H1 (cell line): ENCODE measurements around the gene NR1D2. TPM values are rescaled to one million over a fixed set of nuclear protein-coding genes. Genes with fewer than 3 reads are reported as not detected.

ENCODE experiments used
- CTCF ChIA-PET: fragments of 300-600 bp; sonication (Branson Sonifier 250); formaldehyde crosslinking; loops from one replicate; lab custom pipeline; 2021; ENCODE audit not compliant: partially characterized antibody; lab: Charles Lee
- POLR2A ChIA-PET: fragments of 300-600 bp; sonication (Branson Sonifier 250); formaldehyde crosslinking; loops from one replicate; lab custom pipeline; 2021; ENCODE audit warnings: inconsistent platforms; ENCODE audit not compliant: partially characterized antibody; lab: Charles Lee
- DNase-seq, 2 experiments: peaks; one replicate each; pipeline versions ENCODE4 v3.0.0 to v3.0.0-alpha.2; 2010 to 2022; ENCODE audit warnings: low spot score in 2 of 2, low read depth in 1 of 2, mixed read lengths in 1 of 2
- FAIRE-seq: peaks from 2 replicates; lab custom pipeline; 2011; peaks lifted over from hg19 to GRCh38; lab: Jason Lieb, UNC
- H2AFZ ChIP-seq: 2 replicates; pipeline ENCODE4 v1.8.1; 2012; ENCODE audit warnings: low read length, inconsistent platforms
- H2AK5ac ChIP-seq: 2 replicates; pipeline ENCODE4 v1.6.1; 2013; ENCODE audit warnings: low read depth, low read length
- H2BK120ac ChIP-seq: replicated peaks from 2 replicates; pipeline ENCODE3; 2013; ENCODE audit warnings: low read depth, low read length, inconsistent platforms
- H2BK12ac ChIP-seq: 2 replicates; pipeline ENCODE4 v1.6.1; 2013; ENCODE audit warnings: low read depth, low read length
- H2BK15ac ChIP-seq: 2 replicates; pipeline ENCODE4 v1.6.1; 2013; ENCODE audit warnings: low read length
- H2BK20ac ChIP-seq: 2 replicates; pipeline ENCODE4 v1.6.1; 2013; ENCODE audit warnings: low read length
- H2BK5ac ChIP-seq: 2 replicates; pipeline ENCODE4 v1.6.1; 2013; ENCODE audit warnings: low read depth, low read length
- H3K14ac ChIP-seq: 2 replicates; pipeline ENCODE4 v1.6.1; 2013; ENCODE audit warnings: inconsistent platforms; ENCODE audit not compliant: insufficient read length
- H3K18ac ChIP-seq: 2 replicates; pipeline ENCODE4 v1.6.1; 2013; ENCODE audit warnings: low read length; ENCODE audit errors: extremely low read depth
- H3K23ac ChIP-seq: 2 replicates; pipeline ENCODE4 v1.6.1; 2013; ENCODE audit warnings: inconsistent platforms; ENCODE audit not compliant: insufficient read length
- H3K23me2 ChIP-seq: 2 replicates; pipeline ENCODE4 v1.6.1; 2013; ENCODE audit warnings: low read depth, low read length
- H3K27ac ChIP-seq: 2 replicates; pipeline ENCODE4 v1.6.1; 2011; ENCODE audit warnings: low read depth, low read length, inconsistent platforms
- H3K27me3 ChIP-seq, 4 experiments: replicated peaks in 1 of 4; 1 replicate in 1 of 4; 2 replicates in 3 of 4; pipeline versions ENCODE4 v1.6.1 to v1.8.1; 2011 to 2013; ENCODE audit warnings: low read length in 3 of 4, mild to moderate bottlenecking in 3 of 4, inconsistent platforms in 2 of 4, mixed read lengths in 2 of 4, moderate library complexity in 1 of 4; ENCODE audit not compliant: control insufficient read depth in 3 of 4, insufficient read depth in 3 of 4; ENCODE audit errors: extremely low read depth in 1 of 4
- H3K36me3 ChIP-seq, 4 experiments: 2 replicates each; pipeline versions ENCODE4 v1.6.1 to v1.8.1; 2011 to 2013; ENCODE audit warnings: mild to moderate bottlenecking in 4 of 4, low read length in 3 of 4, moderate library complexity in 2 of 4, control low read depth in 1 of 4, inconsistent platforms in 1 of 4; ENCODE audit not compliant: insufficient read depth in 4 of 4, control insufficient read depth in 2 of 4
- H3K4ac ChIP-seq: replicated peaks from 2 replicates; pipeline ENCODE3; 2013; ENCODE audit warnings: low read length, low read depth, mixed read lengths, inconsistent platforms; ENCODE audit not compliant: insufficient read length
- H3K4me1 ChIP-seq, 4 experiments: replicated peaks in 1 of 4; 1 replicate in 1 of 4; 2 replicates in 3 of 4; pipeline versions ENCODE4 v1.6.1 to v1.8.1; 2011 to 2013; ENCODE audit warnings: low read length in 3 of 4, inconsistent platforms in 2 of 4, mixed read lengths in 1 of 4; ENCODE audit not compliant: insufficient read depth in 4 of 4, control insufficient read depth in 3 of 4
- H3K4me2 ChIP-seq, 2 experiments: 2 replicates each; pipeline versions ENCODE4 v1.6.1 to v1.8.1; 2011 to 2013; ENCODE audit warnings: low read depth in 2 of 2, low read length in 2 of 2, control low read depth in 1 of 2, inconsistent platforms in 1 of 2, mild to moderate bottlenecking in 1 of 2; ENCODE audit not compliant: insufficient read depth in 1 of 2
- H3K4me3 ChIP-seq, 4 experiments: fragments of 200-600, 300-600 bp in 1 of 4; sonication (generic), shearing (Covaris generic), sonication (Bioruptor Twin) in 1 of 4; 2 replicates each; pipeline versions ENCODE4 v1.5.1 to v1.8.1; 2011 to 2016; ENCODE audit warnings: low read length in 4 of 4, low read depth in 3 of 4, control low read depth in 2 of 4, inconsistent platforms in 2 of 4, mild to moderate bottlenecking in 2 of 4, mixed read lengths in 1 of 4, moderate library complexity in 1 of 4; ENCODE audit not compliant: insufficient read depth in 2 of 4; ENCODE audit errors: extremely low read depth in 1 of 4
- H3K56ac ChIP-seq: replicated peaks from 2 replicates; pipeline ENCODE3; 2013; ENCODE audit warnings: low read depth, mild to moderate bottlenecking, mixed read lengths, low read length, inconsistent platforms; ENCODE audit not compliant: insufficient read length
- H3K79me1 ChIP-seq: 2 replicates; pipeline ENCODE4 v1.6.1; 2013; ENCODE audit warnings: low read depth, low read length, control low read depth
- H3K79me2 ChIP-seq, 2 experiments: 2 replicates each; pipeline versions ENCODE4 v1.6.1 to v1.8.1; 2012 to 2013; ENCODE audit warnings: low read length in 2 of 2, mild to moderate bottlenecking in 2 of 2, inconsistent platforms in 1 of 2; ENCODE audit not compliant: insufficient read depth in 2 of 2, control insufficient read depth in 1 of 2
- H3K9ac ChIP-seq, 4 experiments: replicated peaks in 1 of 4; 1 replicate in 1 of 4; 2 replicates in 3 of 4; pipeline versions ENCODE4 v1.6.1 to v1.8.1; 2011 to 2013; ENCODE audit warnings: low read depth in 3 of 4, low read length in 3 of 4, control low read depth in 2 of 4, mild to moderate bottlenecking in 2 of 4, moderate library complexity in 2 of 4, inconsistent platforms in 1 of 4; ENCODE audit errors: extremely low read depth in 1 of 4
- H3K9me3 ChIP-seq, 2 experiments: 2 replicates each; pipeline versions ENCODE4 v1.6.1 to v1.8.1; 2012 to 2013; ENCODE audit warnings: mild to moderate bottlenecking in 2 of 2, moderate library complexity in 2 of 2, control low read depth in 1 of 2, inconsistent platforms in 1 of 2, low read depth in 1 of 2, low read length in 1 of 2, mixed read lengths in 1 of 2; ENCODE audit not compliant: insufficient read depth in 2 of 2
- H4K20me1 ChIP-seq, 2 experiments: replicated peaks in 1 of 2; 2 replicates each; pipeline versions ENCODE3 to v1.8.1; 2011 to 2013; ENCODE audit warnings: inconsistent platforms in 2 of 2, low read length in 2 of 2, mild to moderate bottlenecking in 1 of 2; ENCODE audit not compliant: insufficient read depth in 2 of 2, control insufficient read depth in 1 of 2
- H4K5ac ChIP-seq: 2 replicates; pipeline ENCODE4 v1.6.1; 2013; ENCODE audit warnings: low read length, low read depth, mixed read lengths, inconsistent platforms; ENCODE audit not compliant: insufficient read length
- H4K8ac ChIP-seq: 2 replicates; pipeline ENCODE4 v1.8.0; 2013; ENCODE audit warnings: mild to moderate bottlenecking, moderate library complexity, low read length, inconsistent platforms; ENCODE audit not compliant: insufficient read depth; ENCODE audit errors: extremely low read depth
- H4K91ac ChIP-seq: replicated peaks from 2 replicates; pipeline ENCODE3; 2013; ENCODE audit warnings: low read length, mixed read lengths, inconsistent platforms; ENCODE audit not compliant: insufficient read length
- ASH2L ChIP-seq: fragments of 200-600, 300-600 bp; sonication (generic); IDR thresholded peaks from one replicate; pipeline ENCODE4 v1.7.1; 2017; ENCODE audit warnings: low read length
- CBX5 ChIP-seq: fragments of 300-800, 300-1000 bp; sonication (generic); IDR thresholded peaks from 2 replicates; pipeline ENCODE4 v1.7.1; 2016; ENCODE audit warnings: antibody characterized with exemption, low read length, low read depth
- CBX8 ChIP-seq: fragments of 300-800, 300-1000 bp; sonication (generic); IDR thresholded peaks from 2 replicates; pipeline ENCODE4 v1.7.1; 2016; ENCODE audit warnings: low read depth, low read length, borderline replicate concordance
- CEBPB ChIP-seq: IDR thresholded peaks from 2 replicates; pipeline ENCODE4 v1.6.1; 2012; ENCODE audit warnings: low read depth, low read length
- EP300 ChIP-seq, 2 experiments: IDR thresholded peaks; 1 replicate in 1 of 2; 2 replicates in 1 of 2; pipeline ENCODE4 v1.6.1; 2011 to 2012; ENCODE audit warnings: low read depth in 2 of 2, low read length in 2 of 2, mild to moderate bottlenecking in 2 of 2, borderline replicate concordance in 1 of 2, inconsistent platforms in 1 of 2, moderate library complexity in 1 of 2
- JUND ChIP-seq: IDR thresholded peaks from 2 replicates; pipeline ENCODE4 v1.6.1; 2011; ENCODE audit warnings: mild to moderate bottlenecking, improper control_type of control experiment, low read length
- KDM1A ChIP-seq: fragments of 200-600, 300-600 bp; sonication (generic); IDR thresholded peaks from 2 replicates; pipeline ENCODE4 v1.7.1; 2016; ENCODE audit warnings: mild to moderate bottlenecking, low read length, borderline replicate concordance
- KDM5A ChIP-seq: fragments of 200-600 bp; IDR thresholded peaks from 2 replicates; pipeline ENCODE4 v1.7.1; 2012; ENCODE audit warnings: mild to moderate bottlenecking, low read length, inconsistent platforms, mixed read lengths
- NANOG ChIP-seq: IDR thresholded peaks from 2 replicates; pipeline ENCODE4 v1.6.1; 2011; ENCODE audit warnings: low read length, low read depth, mild to moderate bottlenecking, inconsistent platforms; ENCODE audit not compliant: insufficient read depth, poor library complexity, severe bottlenecking
- PHF8 ChIP-seq: fragments of 200-600 bp; sonication (generic); conservative IDR thresholded peaks from 2 replicates; pipeline ENCODE4 v1.7.1; 2012; ENCODE audit warnings: low read depth, mild to moderate bottlenecking, inconsistent platforms, low read length, moderate library complexity
- RXRA ChIP-seq: IDR thresholded peaks from 2 replicates; pipeline ENCODE4 v1.6.1; 2011; ENCODE audit warnings: low read depth, mild to moderate bottlenecking, low read length, moderate library complexity; ENCODE audit not compliant: insufficient read depth
- SIN3A ChIP-seq, 2 experiments: IDR thresholded peaks in 1 of 2; conservative IDR thresholded peaks in 1 of 2; 2 replicates each; pipeline ENCODE4 v1.6.1; 2011 to 2012; ENCODE audit warnings: low read length in 2 of 2, improper control_type of control experiment in 1 of 2, low read depth in 1 of 2, mild to moderate bottlenecking in 1 of 2
- TAF7 ChIP-seq: optimal IDR thresholded peaks from 2 replicates; pipeline ENCODE3; 2011; ENCODE audit warnings: low read depth, mild to moderate bottlenecking, inconsistent platforms, low read length, moderate library complexity, borderline replicate concordance
- polyA plus RNA-seq, 7 experiments: library from polyadenylated mRNA; depleted of rRNA in 3 of 7; stranded (reverse) in 5 of 7; unstranded in 2 of 7; fragments of >200 nt in 5 of 7; fragments of 200-250 nt in 2 of 7; gene quantifications; 1 replicate in 5 of 7; 2 replicates in 1 of 7; 4 replicates in 1 of 7; pipeline versions ENCODE4 v1.2.1 to v1.2.3, GENCODE V29; 2011 to 2013; ENCODE audit warnings: missing spikeins in 2 of 7, mixed read lengths in 2 of 7
- total RNA-seq: library from RNA; stranded (reverse); fragmentation: NEBNext Ultra II Directional; extraction: Animal tissue kit (Norgen Biotek cat#: 25700); gene quantifications from 2 replicates; pipeline ENCODE4 v1.2.1, GENCODE V29; 2021
- TF ChIP-seq, protein P1 (sequence below): IDR thresholded peaks from 2 replicates; pipeline ENCODE4 v1.6.1; 2012; ENCODE audit warnings: inconsistent platforms

Gene NR1D2
- total and polyA plus RNA-seq, 2 of the 8 experiments (the other 6 are each of a cell fraction or from before 2014, with no cell fraction given) = 5.9 to 21.7 TPM

DNA sequence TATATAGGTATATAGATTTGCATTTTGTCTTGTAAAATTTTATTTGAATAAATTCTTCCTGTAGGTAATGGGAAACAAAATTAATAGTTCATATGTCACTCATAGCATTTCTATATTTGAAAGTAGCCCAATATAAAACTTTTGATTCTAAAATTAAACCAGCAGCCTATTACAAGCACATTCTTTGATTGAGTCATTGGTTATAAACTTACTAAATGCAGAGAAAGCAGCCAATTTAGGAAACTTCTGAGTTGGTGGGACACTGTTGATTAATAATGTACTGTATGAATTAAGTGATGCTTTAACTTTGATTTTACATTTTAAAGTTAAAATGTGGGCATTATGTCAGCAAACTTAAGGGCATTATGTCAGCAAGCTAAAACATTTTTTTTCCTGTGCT lies 34.5 kb downstream of the NR1D2 start:
- Histone ChIP-seq H3K79me2 (no peaks in the 10 kb centered on the region), H2BK15ac (no peak overlapping the region), H4K5ac (no peak overlapping the region), H2BK20ac (no peak overlapping the region), H3K4me1 (no peaks in the 10 kb centered on the region), H2BK120ac (no peak overlapping the region), H3K79me1 (no peaks in the 10 kb centered on the region), H3K56ac (no peak overlapping the region), H3K23me2 (no peaks in the 10 kb centered on the region), H2BK5ac (no peak overlapping the region), H3K27me3 (no peaks in the 10 kb centered on the region), H3K9ac (no peak overlapping the region), H3K14ac (no peak overlapping the region), H3K23ac (no peak overlapping the region), H2AFZ (no peak overlapping the region), H4K8ac (no peak overlapping the region), H3K36me3 (peaks cover 0 to 24% (median 5%) of the 10 kb centered on the region in 4 experiments; a peak in 3 of 8 replicates), H2AK5ac (no peak overlapping the region), H4K91ac (no peak overlapping the region), H3K9me3 (peaks cover 0 to 6% of the 10 kb centered on the region in 2 experiments; a peak in 1 of 4 replicates), H3K4me2 (no peak overlapping the region), H3K4me3 (no peak overlapping the region), H3K27ac (no peak overlapping the region), H3K18ac (no peak overlapping the region), H3K4ac (no peak overlapping the region), H2BK12ac (no peak overlapping the region), H4K20me1 (peaks cover 0 to 2% of the 10 kb centered on the region in 2 experiments)
- ChIA-PET POLR2A (interaction anchor here (1.2 kb wide), 1 partner anchor 63 kb away, joined by 6 read pairs; the partner anchor contains the start of genes NKIRAS1 and RPL15), CTCF (no interaction called here)
- DNase-seq (no peak), FAIRE-seq (no peak)
- TF ChIP-seq, protein P1, sequence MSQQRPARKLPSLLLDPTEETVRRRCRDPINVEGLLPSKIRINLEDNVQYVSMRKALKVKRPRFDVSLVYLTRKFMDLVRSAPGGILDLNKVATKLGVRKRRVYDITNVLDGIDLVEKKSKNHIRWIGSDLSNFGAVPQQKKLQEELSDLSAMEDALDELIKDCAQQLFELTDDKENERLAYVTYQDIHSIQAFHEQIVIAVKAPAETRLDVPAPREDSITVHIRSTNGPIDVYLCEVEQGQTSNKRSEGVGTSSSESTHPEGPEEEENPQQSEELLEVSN = no peak
- TF ChIP-seq SIN3A (conservative IDR thresholded peaks at IDR 0.05 in 1 of 2, IDR thresholded peaks at IDR 0.05 in 1 of 2; ENCODE audit: low read depth in 1 of 2, low read length in 2 of 2) (no peak), JUND (no peak), RXRA (no peak), CBX8 (no peak), CEBPB (no peak), TAF7 (no peak), EP300 (IDR thresholded peaks at IDR 0.05; ENCODE audit: borderline replicate concordance in 1 of 2, low read depth in 2 of 2, low read length in 2 of 2) (no peak), KDM1A (no peak), KDM5A (no peak), NANOG (no peak), CBX5 (no peak), PHF8 (no peak), ASH2L (no peak)
